Hepatocyte (in vitro differentiated cells): ENCODE results near the gene NKAPD1. TPM values are rescaled to one million over a fixed set of nuclear protein-coding genes. Genes with fewer than 3 reads are reported as not detected.
A peak's percentile ranks its signal among the peaks of the same experiment; 100 is the strongest.
"Not testable (repeated sequence)": the region's sequence is repeated elsewhere in the genome, so short reads cannot be mapped to it uniquely, and the experiment has no call there.

Experiments used
- DNase-seq: peaks from one replicate; pipeline ENCODE4 v3.0.0-alpha.2; 2016; ENCODE audit warnings: low spot score
- H2AFZ ChIP-seq: fragments of 200-600 bp; sonication (generic); 2 replicates; pipeline ENCODE4 v1.6.0; 2016; ENCODE audit warnings: antibody characterized with exemption, mild to moderate bottlenecking
- H3K27ac ChIP-seq: fragments of 200-600 bp; sonication (generic); 2 replicates; pipeline ENCODE4 v1.5.1; 2016; ENCODE audit warnings: mild to moderate bottlenecking
- H3K27me3 ChIP-seq: fragments of 200-600 bp; sonication (generic); 2 replicates; pipeline ENCODE4 v1.6.1; 2016
- H3K36me3 ChIP-seq: fragments of 200-600 bp; sonication (generic); replicated peaks from 2 replicates; pipeline ENCODE4 v1.5.1; 2016; ENCODE audit warnings: low read depth; ENCODE audit not compliant: insufficient read depth
- H3K4me1 ChIP-seq: fragments of 200-600 bp; sonication (generic); 2 replicates; pipeline ENCODE4 v1.5.1; 2016; ENCODE audit warnings: mild to moderate bottlenecking, moderate library complexity; ENCODE audit not compliant: insufficient read depth
- H3K4me2 ChIP-seq: fragments of 200-600 bp; sonication (generic); 2 replicates; pipeline ENCODE4 v1.6.0; 2016
- H3K4me3 ChIP-seq: fragments of 200-600 bp; sonication (generic); 2 replicates; pipeline ENCODE4 v1.5.1; 2016; ENCODE audit warnings: mild to moderate bottlenecking
- H3K79me2 ChIP-seq: fragments of 200-600 bp; sonication (generic); 2 replicates; pipeline ENCODE4 v1.6.0; 2017; ENCODE audit warnings: mild to moderate bottlenecking
- H3K9me2 ChIP-seq: fragments of 200-600 bp; sonication (generic); replicated peaks from 2 replicates; pipeline ENCODE4 v1.6.0; 2017; ENCODE audit warnings: mild to moderate bottlenecking; ENCODE audit not compliant: insufficient read depth
- H3K9me3 ChIP-seq: fragments of 200-600 bp; sonication (generic); 2 replicates; pipeline ENCODE4 v1.5.1; 2016; ENCODE audit warnings: low read depth, mild to moderate bottlenecking
- H4K20me1 ChIP-seq: fragments of 200-600 bp; sonication (generic); 2 replicates; pipeline ENCODE4 v1.6.0; 2016; ENCODE audit warnings: mild to moderate bottlenecking; ENCODE audit not compliant: insufficient read depth, poor library complexity, severe bottlenecking
- CTCF ChIP-seq: fragments of 200-600 bp; sonication (generic); IDR thresholded peaks from 2 replicates; pipeline ENCODE4 v1.5.1; 2016; ENCODE audit warnings: antibody characterized with exemption, mild to moderate bottlenecking; ENCODE audit not compliant: poor library complexity
- EZH2 ChIP-seq: fragments of 200-600 bp; sonication (generic); IDR thresholded peaks from 2 replicates; pipeline ENCODE4 v1.6.1; 2016; ENCODE audit warnings: antibody characterized with exemption, mild to moderate bottlenecking, borderline replicate concordance
- EZH2phosphoT487 ChIP-seq: fragments of 200-600 bp; sonication (generic); IDR thresholded peaks from one replicate; pipeline ENCODE4 v1.6.1; 2018; ENCODE audit warnings: antibody characterized with exemption, mild to moderate bottlenecking, low read depth, moderate library complexity; ENCODE audit not compliant: unreplicated experiment, severe bottlenecking
- WGBS: methylation state at CpG from one replicate; pipeline ENCODE4 v1.1.6; 2016; ENCODE audit warnings: low lambda C conversion rate; ENCODE audit errors: missing lambda C conversion rate; 5-methylcytosine and 5-hydroxymethylcytosine counted together
- polyA plus RNA-seq: library from polyadenylated mRNA; unstranded; fragments of >200 nt; fragmentation: Nextera tagmentation; extraction: Ambion mirVana; gene quantifications from 2 replicates; pipeline ENCODE4 v1.2.1, GENCODE V29; 2016
- total RNA-seq: library from RNA; depleted of rRNA; stranded (reverse); fragments of >200 nt; gene quantifications from 2 replicates; pipeline ENCODE4 v1.2.3, GENCODE V29; 2014

NKAPD1 gene
- total RNA-seq (21.2 and 24.6 TPM in 2 replicates), polyA plus RNA-seq (8.8 and 21.5 TPM in 2 replicates)

- peak; percentile 87 for DNase-seq
- Histone ChIP-seq H3K27ac (peak within 1 kb of the TSS; percentile 96), H4K20me1 (no peaks in the 10 kb centered on the region), H3K79me2 (peaks cover 29% of the 10 kb centered on the region), H3K4me2 (peak within 1 kb of the TSS; percentile 87), H3K4me3 (peak within 1 kb of the TSS; percentile 95), H3K4me1 (peaks cover 4% of the 10 kb centered on the region), H3K9me3 (no peaks in the 10 kb centered on the region), H3K36me3 (no peaks in the 10 kb centered on the region), H3K27me3 (no peaks in the 10 kb centered on the region), H3K9me2 (no peaks in the 10 kb centered on the region), H2AFZ (peak within 1 kb of the TSS; percentile 95)
- no peak for TF ChIP-seq EZH2phosphoT487
- no peak for TF ChIP-seq EZH2
- no peak for TF ChIP-seq CTCF
- WGBS: 1% methylated on average over 43 of the region's 43 CpGs
Observed at GRCh38 chr11:112073941-112074811, at the start of gene NKAPD1, which contains the start of gene PIH1D2. Gene NKAPD1, plus strand, starts transcription at chr11:112074299. Its CDS starts 1,276 bp downstream, at chr11:112075575. Gene PIH1D2, minus strand, starts transcription at chr11:112074017. Its CDS starts 843 bp downstream, at chr11:112073174.

GRCh38 chr11:112024773-112025678 lies 49.1 kb upstream of the NKAPD1 start, which contains the start of gene DLAT:
Gene DLAT, plus strand, starts transcription at chr11:112025408. Its CDS starts 65 bp downstream, at chr11:112025473.
- H3K27ac ChIP-seq: peak within 1 kb of the TSS; percentile 98
- H3K4me3 ChIP-seq: peak within 1 kb of the TSS; percentile 95
- H3K36me3 ChIP-seq: no peaks in the 10 kb centered on the region
- H3K27me3 ChIP-seq: no peaks in the 10 kb centered on the region
- H4K20me1 ChIP-seq: no peaks in the 10 kb centered on the region
- no peak for TF ChIP-seq EZH2phosphoT487
- no peaks in the 10 kb centered on the region for H3K9me2 ChIP-seq
- under 1% methylated on average over 52 of the region's 71 CpGs for WGBS
- no peaks in the 10 kb centered on the region for H3K4me1 ChIP-seq
- peaks cover 21% of the 10 kb centered on the region for H3K79me2 ChIP-seq
- H2AFZ ChIP-seq: peak within 1 kb of the TSS; percentile 99
- DNase-seq: peak; percentile 94
- H3K9me3 ChIP-seq: no peaks in the 10 kb centered on the region
- H3K4me2 ChIP-seq: peak within 1 kb of the TSS; percentile 79

- peak overlapping the region; percentile 95 for H3K4me3 ChIP-seq
Observed at GRCh38 chr11:112025707-112026106, 48.4 kb upstream of the NKAPD1 start.

GRCh38 chr11:112026784-112027410 lies 47.2 kb upstream of the NKAPD1 start:
- not testable (repeated sequence) for H3K9me2 ChIP-seq, H3K9me3 ChIP-seq, H3K27me3 ChIP-seq, DNase-seq, H3K36me3 ChIP-seq, H3K27ac ChIP-seq, H3K4me1 ChIP-seq, H4K20me1 ChIP-seq, H3K4me3 ChIP-seq, H2AFZ ChIP-seq
- Histone ChIP-seq H3K79me2 (peaks cover 24% of the 10 kb centered on the region), H3K4me2 (peak overlapping the region; percentile 79)
- WGBS: 95% methylated on average over 13 of the region's 49 CpGs

More at GRCh38 chr11:112025707-112026106, 48.4 kb upstream of the NKAPD1 start:
- H2AFZ ChIP-seq: peak overlapping the region; percentile 99
- H3K4me1 ChIP-seq: no peaks in the 10 kb centered on the region
- no peaks in the 10 kb centered on the region for H3K9me2 ChIP-seq
- peak overlapping the region; percentile 98 for H3K27ac ChIP-seq
- peaks cover 24% of the 10 kb centered on the region for H3K79me2 ChIP-seq
- no peak for DNase-seq
- no peaks in the 10 kb centered on the region for H4K20me1 ChIP-seq
- 0% methylated on average over 8 of the region's 8 CpGs for WGBS
- peak overlapping the region; percentile 79 for H3K4me2 ChIP-seq
- no peak for TF ChIP-seq EZH2phosphoT487
- TF ChIP-seq CTCF: no peak
- no peak for TF ChIP-seq EZH2
- H3K36me3 ChIP-seq: no peaks in the 10 kb centered on the region
- H3K9me3 ChIP-seq: no peaks in the 10 kb centered on the region
- H3K27me3 ChIP-seq: no peaks in the 10 kb centered on the region
